ENCODE results near the gene MRPL1.

DNA sequence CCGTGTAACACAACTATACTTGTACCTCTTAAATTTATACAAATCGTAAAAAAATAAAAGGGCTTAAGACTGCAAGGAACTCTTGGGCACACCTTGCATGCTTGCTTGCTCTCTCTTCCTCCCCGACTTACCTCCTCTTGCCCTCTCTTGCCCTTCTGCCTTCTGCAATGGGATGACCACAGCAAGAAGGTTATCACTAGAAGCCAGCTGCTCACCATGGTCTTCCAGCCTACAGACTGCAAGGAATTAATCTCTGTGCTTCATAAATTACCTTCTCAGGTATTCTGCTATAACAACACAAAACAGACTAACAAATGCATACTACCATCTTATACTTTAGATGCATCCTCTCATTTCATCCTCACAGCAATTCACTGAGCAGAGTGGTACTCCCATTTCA, 92.1 kb downstream of the MRPL1 start:
- TF ChIP-seq POLR2A (IDR thresholded peaks at IDR 0.05; ENCODE audit: low read depth, low read length): no peak
- TF ChIP-seq, protein P1, sequence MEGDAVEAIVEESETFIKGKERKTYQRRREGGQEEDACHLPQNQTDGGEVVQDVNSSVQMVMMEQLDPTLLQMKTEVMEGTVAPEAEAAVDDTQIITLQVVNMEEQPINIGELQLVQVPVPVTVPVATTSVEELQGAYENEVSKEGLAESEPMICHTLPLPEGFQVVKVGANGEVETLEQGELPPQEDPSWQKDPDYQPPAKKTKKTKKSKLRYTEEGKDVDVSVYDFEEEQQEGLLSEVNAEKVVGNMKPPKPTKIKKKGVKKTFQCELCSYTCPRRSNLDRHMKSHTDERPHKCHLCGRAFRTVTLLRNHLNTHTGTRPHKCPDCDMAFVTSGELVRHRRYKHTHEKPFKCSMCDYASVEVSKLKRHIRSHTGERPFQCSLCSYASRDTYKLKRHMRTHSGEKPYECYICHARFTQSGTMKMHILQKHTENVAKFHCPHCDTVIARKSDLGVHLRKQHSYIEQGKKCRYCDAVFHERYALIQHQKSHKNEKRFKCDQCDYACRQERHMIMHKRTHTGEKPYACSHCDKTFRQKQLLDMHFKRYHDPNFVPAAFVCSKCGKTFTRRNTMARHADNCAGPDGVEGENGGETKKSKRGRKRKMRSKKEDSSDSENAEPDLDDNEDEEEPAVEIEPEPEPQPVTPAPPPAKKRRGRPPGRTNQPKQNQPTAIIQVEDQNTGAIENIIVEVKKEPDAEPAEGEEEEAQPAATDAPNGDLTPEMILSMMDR (IDR thresholded peaks at IDR 0.05; ENCODE audit: extremely low read depth in 1 of 2, insufficient read depth in 1 of 2, low read depth in 1 of 2, low read length in 2 of 2): no peak
- TF ChIP-seq MYC (IDR thresholded peaks at IDR 0.05; ENCODE audit: low read depth, low read length): no peak
- no peak for TF ChIP-seq POLR2AphosphoS5 (IDR thresholded peaks at IDR 0.05; ENCODE audit: insufficient read depth, low read depth, low read length)
- TF ChIP-seq, protein P2, sequence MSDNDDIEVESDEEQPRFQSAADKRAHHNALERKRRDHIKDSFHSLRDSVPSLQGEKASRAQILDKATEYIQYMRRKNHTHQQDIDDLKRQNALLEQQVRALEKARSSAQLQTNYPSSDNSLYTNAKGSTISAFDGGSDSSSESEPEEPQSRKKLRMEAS (IDR thresholded peaks at IDR 0.05; ENCODE audit: insufficient read depth, insufficient read length): no peak
- no peak for TF ChIP-seq EZH2 (IDR thresholded peaks at IDR 0.05; ENCODE audit: borderline replicate concordance, low read depth, low read length, severe bottlenecking)
- TF ChIP-seq GATA2 (IDR thresholded peaks at IDR 0.05; ENCODE audit: insufficient read depth, insufficient read length, low read depth, low read length): no peak
- no peak for TF ChIP-seq JUN (IDR thresholded peaks at IDR 0.05; ENCODE audit: borderline replicate concordance, insufficient read depth, insufficient read length, low read depth)
- TF ChIP-seq FOS (IDR thresholded peaks at IDR 0.05; ENCODE audit: borderline replicate concordance, insufficient read depth, low read length): no peak

Data from endothelial cell of umbilical vein (primary cell).